GM12872 (cell line): Measurements from ENCODE around the gene PIM2.

Experiments used
- CTCF ChIP-seq: IDR thresholded peaks from 3 replicates; pipeline ENCODE4 v1.5.1; 2011; ENCODE audit warnings: low read depth, mild to moderate bottlenecking, low read length, moderate library complexity; ENCODE audit not compliant: insufficient read depth

PIM2 gene

GRCh38 chrX:48933757-48934156 lies 14.9 kb upstream of the PIM2 start:
- TF ChIP-seq CTCF = no peak

- TF ChIP-seq CTCF = no peak
Observed at GRCh38 chrX:48927736-48928382, 9.0 kb upstream of the PIM2 start.

GRCh38 chrX:48927123-48927522 lies 8.3 kb upstream of the PIM2 start:
- TF ChIP-seq CTCF = no peak

- TF ChIP-seq CTCF = no peak
Observed at GRCh38 chrX:48924270-48924669, 5.4 kb upstream of the PIM2 start.

- TF ChIP-seq CTCF = no peak
Observed at GRCh38 chrX:48923771-48924170, 4.9 kb upstream of the PIM2 start.

GRCh38 chrX:48920718-48921104 lies 1.9 kb upstream of the PIM2 start:
- no peak for TF ChIP-seq CTCF

- TF ChIP-seq CTCF = no peak
Observed at GRCh38 chrX:48919947-48920717, 1.3 kb upstream of the PIM2 start.
